Endodermal cell (in vitro differentiated cells): ENCODE measurements around the gene ZC3H4. TPM values are rescaled to one million over a fixed set of nuclear protein-coding genes. Genes with fewer than 3 reads are reported as not detected.
A peak's percentile ranks its signal among the peaks of the same experiment; 100 is the strongest.

Experiments used
- DNase-seq: peaks from one replicate; pipeline ENCODE4 v3.0.0-alpha.2; 2017
- H3K27ac ChIP-seq: 2 replicates; pipeline ENCODE4 v1.5.1; 2013; ENCODE audit warnings: mild to moderate bottlenecking, low read depth, low read length, moderate library complexity
- H3K27me3 ChIP-seq: 2 replicates; pipeline ENCODE4 v1.6.1; 2013; ENCODE audit warnings: mild to moderate bottlenecking, low read length, moderate library complexity; ENCODE audit not compliant: insufficient read depth, control insufficient read depth, poor library complexity, severe bottlenecking
- H3K36me3 ChIP-seq: 2 replicates; pipeline ENCODE4 v1.7.0; 2013; ENCODE audit warnings: mild to moderate bottlenecking, low read length, moderate library complexity; ENCODE audit not compliant: control insufficient read depth, insufficient read depth
- H3K4me1 ChIP-seq: one replicate; pipeline ENCODE4 v1.7.0; 2013; ENCODE audit warnings: low read length; ENCODE audit not compliant: control insufficient read depth, insufficient read depth
- H3K4me3 ChIP-seq: 2 replicates; pipeline ENCODE4 v1.5.1; 2013; ENCODE audit warnings: mild to moderate bottlenecking, low read length, moderate library complexity
- H3K9ac ChIP-seq: 2 replicates; pipeline ENCODE4 v1.6.1; 2013; ENCODE audit warnings: mild to moderate bottlenecking, low read length, moderate library complexity; ENCODE audit not compliant: poor library complexity, severe bottlenecking; ENCODE audit errors: extremely low read depth
- H3K9me3 ChIP-seq: 2 replicates; pipeline ENCODE4 v1.6.1; 2013; ENCODE audit warnings: mild to moderate bottlenecking, low read length, moderate library complexity; ENCODE audit not compliant: control insufficient read depth
- H3K27ac Mint-ChIP-seq: 2 replicates; pipeline ENCODE4 v1.8.0; 2020; ENCODE audit warnings: mixed read lengths
- H3K27me3 Mint-ChIP-seq: 2 replicates; pipeline ENCODE4 v1.8.0; 2021; ENCODE audit warnings: mild to moderate bottlenecking, mixed read lengths; ENCODE audit not compliant: insufficient read depth
- H3K36me3 Mint-ChIP-seq: 2 replicates; pipeline ENCODE4 v1.8.0; 2020; ENCODE audit warnings: low read depth, mixed read lengths
- H3K4me1 Mint-ChIP-seq: 2 replicates; pipeline ENCODE4 v1.8.0; 2020; ENCODE audit warnings: mixed read lengths
- H3K4me3 Mint-ChIP-seq: 2 replicates; pipeline ENCODE4 v1.8.0; 2020; ENCODE audit warnings: mild to moderate bottlenecking, moderate library complexity, mixed read lengths
- H3K9me3 Mint-ChIP-seq: 2 replicates; pipeline ENCODE4 v1.8.0; 2020; ENCODE audit warnings: mild to moderate bottlenecking, mixed read lengths
- CTCF ChIP-seq: fragments of 200-600 bp; sonication (generic); conservative IDR thresholded peaks from 2 replicates; pipeline ENCODE4 v1.5.0; 2021; ENCODE audit warnings: antibody characterized with exemption, mild to moderate bottlenecking
- WGBS, 2 experiments: methylation state at CpG; one replicate each; pipeline versions ENCODE4 v1.1.5 to v1.1.7; 2013; ENCODE audit warnings: missing lambda C conversion rate in 2 of 2, mixed read lengths in 1 of 2; ENCODE audit not compliant: insufficient coverage in 1 of 2, insufficient read length in 1 of 2; 5-methylcytosine and 5-hydroxymethylcytosine counted together
- total RNA-seq, 2 donors: library from RNA; stranded (reverse); fragmentation: NEBNext Ultra II Directional in 1 of 2; extraction: Animal tissue kit (Norgen Biotek cat#: 25700) in 1 of 2; gene quantifications; 2 replicates in 1 of 2; 3 replicates in 1 of 2; pipeline ENCODE4 v1.2.1, GENCODE V29; 2021

ZC3H4 gene
- total RNA-seq, 2 donors from 2014 or later, result 64.9 to 82.5 TPM

GRCh38 chr19:47075941-47076340 is 37.6 kb downstream of the ZC3H4 start:
- H3K27ac ChIP-seq, result no peak overlapping the region
- Mint-ChIP-seq H3K4me3 (no peak overlapping the region), H3K27ac (peak overlapping the region; percentile 59), H3K4me1 (no peaks in the 10 kb centered on the region), H3K36me3 (peaks cover 60% of the 10 kb centered on the region), H3K27me3 (no peaks in the 10 kb centered on the region), H3K9me3 (no peaks in the 10 kb centered on the region)
- no peaks in the 10 kb centered on the region for H3K9me3 ChIP-seq
- H3K4me3 ChIP-seq, result no peak overlapping the region
- no peak overlapping the region for H3K9ac ChIP-seq
- no peak for DNase-seq
- TF ChIP-seq CTCF, result no peak
- peaks cover 70% of the 10 kb centered on the region for H3K36me3 ChIP-seq
- WGBS, 2 experiments, result 91 to 98% methylated on average over 6 to 13 of the region's 13 CpGs
- H3K27me3 ChIP-seq, result no peaks in the 10 kb centered on the region
- no peaks in the 10 kb centered on the region for H3K4me1 ChIP-seq

- DNase-seq, result no peak
- H3K4me1 Mint-ChIP-seq, result no peaks in the 10 kb centered on the region
- no peaks in the 10 kb centered on the region for H3K9me3 ChIP-seq
- peaks cover 63% of the 10 kb centered on the region for H3K36me3 Mint-ChIP-seq
- no peak for TF ChIP-seq CTCF
- peaks cover 65% of the 10 kb centered on the region for H3K36me3 ChIP-seq
- H3K9me3 Mint-ChIP-seq, result no peaks in the 10 kb centered on the region
- H3K9ac ChIP-seq, result no peak overlapping the region
- no peak overlapping the region for H3K4me3 ChIP-seq
- no peaks in the 10 kb centered on the region for H3K27me3 Mint-ChIP-seq
- H3K4me3 Mint-ChIP-seq, result no peak overlapping the region
- H3K27ac Mint-ChIP-seq, result peak overlapping the region; percentile 59
- no peak overlapping the region for H3K27ac ChIP-seq
- WGBS, 2 experiments, result 91 to 95% methylated on average over 7 to 15 of the region's 15 CpGs
- no peaks in the 10 kb centered on the region for H3K4me1 ChIP-seq
- H3K27me3 ChIP-seq, result no peaks in the 10 kb centered on the region
Observed at GRCh38 chr19:47075179-47075810, 38.3 kb downstream of the ZC3H4 start.

- Histone ChIP-seq H3K36me3 (peaks cover 62% of the 10 kb centered on the region), H3K9me3 (no peaks in the 10 kb centered on the region), H3K4me3 (no peak overlapping the region), H3K4me1 (no peaks in the 10 kb centered on the region), H3K27ac (no peak overlapping the region), H3K27me3 (no peaks in the 10 kb centered on the region), H3K9ac (no peak overlapping the region)
- Mint-ChIP-seq H3K4me3 (no peak overlapping the region), H3K27me3 (no peaks in the 10 kb centered on the region), H3K36me3 (peaks cover 65% of the 10 kb centered on the region), H3K9me3 (no peaks in the 10 kb centered on the region), H3K27ac (no peak overlapping the region), H3K4me1 (no peaks in the 10 kb centered on the region)
- WGBS, 2 experiments, result 93 to 97% methylated on average over 9 of the region's 9 CpGs
- no peak for TF ChIP-seq CTCF
- DNase-seq, result no peak
Observed at GRCh38 chr19:47074621-47075020, 39.0 kb downstream of the ZC3H4 start.
